Ovary (tissue), 3 donors: Measurements from ENCODE around the gene RPTOR.

Source experiments
- CTCF ChIP-seq, 3 donors: fragments of 450-650 bp in 2 of 3; fragments of 200-600 bp in 1 of 3; IDR thresholded peaks; one replicate each; pipeline versions ENCODE4 v1.5.1 to v1.8.0; 2016 to 2022; ENCODE audit warnings: antibody characterized with exemption in 3 of 3, mild to moderate bottlenecking in 1 of 3
- POLR2A ChIP-seq: fragments of 450-650 bp; IDR thresholded peaks from one replicate; pipeline ENCODE4 v1.6.1; 2017; ENCODE audit warnings: antibody characterized with exemption, mild to moderate bottlenecking, moderate library complexity
- donor health status: DM: no; HTN: no; CAD: no.

- no peak for TF ChIP-seq CTCF (IDR thresholded peaks at IDR 0.05)
- no peak for TF ChIP-seq POLR2A
These were observed 105.7 kb downstream of the RPTOR start for GRCh38 chr17:80650331-80650672.
